Inferior parietal cortex (tissue), 1 donor: Measurements from ENCODE around the gene VILL.

Experiments
- DNase-seq: peaks from one replicate; pipeline ENCODE4 v3.0.0-alpha.2; 2016; ENCODE audit errors: extremely low spot score

The VILL gene

DNA sequence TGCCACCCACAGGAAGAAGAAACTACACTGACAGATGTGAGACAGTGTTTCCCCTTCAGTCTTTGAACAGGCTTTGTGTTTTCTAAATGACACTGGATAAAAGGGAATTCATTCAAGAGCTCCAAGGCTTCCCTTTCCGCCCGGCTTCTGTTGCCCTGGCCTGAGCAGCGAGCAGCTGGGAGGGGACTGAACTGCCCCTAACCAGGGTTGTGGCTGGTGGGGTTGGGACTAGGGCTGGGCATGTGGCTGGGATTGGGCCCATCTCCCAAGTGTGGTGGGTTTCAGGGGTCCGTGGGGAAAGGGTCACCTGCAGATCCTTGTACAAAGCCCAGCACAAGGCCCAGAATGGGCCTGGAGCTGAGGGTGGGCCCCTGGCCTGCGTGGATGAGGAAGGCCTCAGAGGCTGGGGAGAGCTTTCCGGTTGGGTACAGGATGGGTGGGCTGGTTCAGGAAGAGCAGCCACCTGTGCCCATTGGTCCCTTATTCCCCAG, 10.4 kb downstream of the VILL start:
- no peak for DNase-seq

DNA sequence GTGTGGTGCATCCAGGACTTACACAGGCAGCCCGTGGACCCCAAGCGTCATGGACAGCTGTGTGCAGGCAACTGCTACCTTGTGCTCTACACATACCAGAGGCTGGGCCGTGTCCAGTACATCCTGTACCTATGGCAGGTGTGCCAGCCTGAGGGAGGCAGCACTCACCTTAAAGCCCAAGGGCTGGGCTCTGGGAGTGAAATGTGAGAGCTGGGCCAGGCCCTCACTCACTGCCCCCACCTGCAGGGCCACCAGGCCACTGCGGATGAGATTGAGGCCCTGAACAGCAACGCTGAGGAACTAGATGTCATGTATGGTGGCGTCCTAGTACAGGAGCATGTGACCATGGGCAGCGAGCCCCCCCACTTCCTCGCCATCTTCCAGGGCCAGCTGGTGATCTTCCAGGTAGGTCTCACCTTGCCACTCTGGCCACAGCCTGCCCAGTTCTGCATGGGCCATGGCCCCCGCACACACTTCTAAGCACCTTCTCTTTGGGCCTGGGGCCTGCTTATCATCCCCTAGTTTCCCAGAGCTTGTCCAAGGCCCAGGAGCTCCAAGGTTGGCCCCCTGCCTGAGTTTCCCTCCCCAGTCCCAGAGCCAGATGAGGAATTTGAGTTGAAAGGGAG, 11.0 kb downstream of the VILL start:
- no peak for DNase-seq

DNA sequence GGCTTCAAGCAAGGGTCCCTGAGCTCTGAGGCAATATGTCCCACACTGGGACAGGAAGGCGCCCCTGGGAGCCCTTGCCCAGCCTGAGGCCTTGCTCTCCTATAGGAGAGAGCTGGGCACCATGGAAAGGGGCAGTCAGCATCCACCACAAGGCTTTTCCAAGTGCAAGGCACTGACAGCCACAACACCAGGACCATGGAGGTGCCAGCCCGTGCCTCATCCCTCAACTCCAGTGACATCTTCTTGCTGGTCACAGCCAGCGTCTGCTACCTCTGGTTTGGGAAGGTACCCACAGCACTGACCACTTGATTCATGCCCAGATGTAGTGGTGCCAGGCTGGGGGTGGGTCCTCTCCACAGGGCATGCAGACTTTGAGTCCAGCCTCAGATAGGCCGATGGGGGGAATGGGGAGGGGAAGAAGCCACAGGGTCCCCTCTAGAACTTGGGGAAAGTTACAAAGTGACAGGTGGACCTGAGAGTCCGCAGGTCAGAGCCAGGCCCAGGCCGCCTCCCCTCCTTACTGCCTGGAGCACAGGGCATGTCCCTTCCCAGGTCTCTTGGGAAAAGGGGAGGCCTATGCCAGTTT, 11.8 kb downstream of the VILL start:
- no peak for DNase-seq

DNA sequence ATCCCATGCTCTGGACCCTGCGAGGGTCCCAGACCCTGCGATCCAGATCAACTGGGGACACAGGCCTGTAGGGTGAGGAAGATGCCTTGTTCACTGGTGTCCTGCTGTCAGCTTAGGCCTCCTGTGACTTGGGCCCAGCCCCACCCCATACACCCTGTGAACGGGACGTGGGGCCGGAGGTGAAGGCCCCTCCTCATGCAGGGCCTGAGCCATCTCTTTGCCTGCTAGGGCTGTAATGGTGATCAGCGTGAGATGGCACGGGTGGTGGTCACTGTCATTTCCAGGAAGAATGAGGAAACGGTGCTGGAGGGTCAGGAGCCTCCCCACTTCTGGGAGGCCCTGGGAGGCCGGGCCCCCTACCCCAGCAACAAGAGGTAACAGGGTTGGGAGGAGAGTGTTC, 12.4 kb downstream of the VILL start:
- no peak for DNase-seq

DNA sequence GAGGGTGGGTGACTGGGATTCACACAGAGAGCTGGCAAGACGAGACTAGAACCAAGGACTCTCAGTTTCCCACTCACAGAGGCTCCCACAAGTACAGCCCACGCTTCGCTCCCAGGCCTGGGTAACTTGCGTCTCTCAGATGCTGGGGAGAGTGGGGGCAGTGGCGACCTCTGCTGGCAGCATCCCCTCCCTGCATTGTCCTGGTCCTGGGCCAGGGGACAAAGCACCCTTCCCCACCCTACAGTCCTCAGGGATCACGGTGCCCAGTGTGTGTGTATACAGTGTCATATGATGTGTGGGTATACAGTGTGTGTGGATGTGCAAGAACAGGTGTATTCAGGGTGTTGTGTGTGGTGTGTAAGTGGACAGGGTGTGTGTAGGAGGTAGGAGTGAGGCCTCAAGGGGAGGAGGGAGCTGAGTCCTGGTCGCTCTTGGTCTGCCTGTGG, 12.8 kb downstream of the VILL start:
- peak; percentile 81 for DNase-seq

DNA sequence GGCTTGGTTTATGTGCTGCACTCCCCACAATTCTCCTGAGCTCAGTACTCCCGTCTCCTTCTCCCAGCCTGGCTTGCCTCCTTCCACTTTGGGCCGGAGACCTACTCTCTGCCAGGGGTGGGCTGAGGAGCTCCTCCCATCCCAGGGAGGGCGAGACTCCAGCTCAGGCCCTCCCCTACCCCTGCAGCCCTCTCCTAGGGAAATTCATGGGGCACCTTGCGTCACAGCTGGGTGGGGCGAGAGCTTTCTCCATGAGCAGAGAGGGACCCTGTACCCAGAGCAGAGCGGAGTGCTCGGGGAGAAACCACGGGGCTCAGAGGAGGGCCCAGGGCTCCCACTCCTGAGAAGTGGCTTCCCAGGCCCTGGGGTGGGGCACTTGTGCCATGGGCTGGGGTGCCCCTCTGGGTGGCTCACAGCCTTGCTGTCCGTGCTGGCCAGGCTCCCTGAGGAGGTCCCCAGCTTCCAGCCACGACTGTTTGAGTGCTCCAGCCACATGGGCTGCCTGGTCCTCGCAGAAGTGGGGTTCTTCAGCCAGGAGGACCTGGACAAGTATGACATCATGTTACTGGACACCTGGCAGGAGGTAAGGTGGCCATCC, 13.3 kb downstream of the VILL start:
- no peak for DNase-seq

DNA sequence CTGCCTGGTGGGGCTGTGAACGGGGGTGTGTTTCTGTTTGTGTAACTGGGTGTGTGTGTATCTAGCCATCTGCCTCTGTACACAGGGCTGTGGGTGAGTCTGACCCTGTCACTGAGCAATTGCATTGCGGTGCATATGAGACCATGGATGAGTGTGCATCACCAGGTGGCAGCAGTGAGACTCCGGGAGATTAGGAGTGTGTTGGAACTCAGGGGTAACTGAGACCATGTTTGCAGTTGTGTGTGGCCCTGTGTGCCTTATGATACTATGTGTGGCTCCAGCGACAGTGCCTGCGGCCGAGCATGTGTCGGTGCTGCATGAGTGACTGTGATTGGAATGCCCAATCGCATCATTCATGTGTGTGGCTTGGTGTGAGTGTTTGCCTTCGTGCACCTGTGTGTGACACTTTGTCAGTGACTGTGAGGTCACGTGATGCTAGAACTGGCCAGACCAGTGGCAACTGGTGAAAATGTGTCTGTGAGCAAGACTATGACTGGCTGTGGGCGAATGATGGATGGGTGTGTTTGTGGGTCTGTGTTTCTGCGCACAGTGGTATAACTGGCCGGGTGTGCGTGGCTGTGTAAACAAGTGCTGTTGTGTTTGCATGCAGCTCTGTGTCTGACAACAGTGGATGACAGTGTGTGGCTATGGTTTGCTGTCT, 14.0 kb downstream of the VILL start:
- DNase-seq: peak; percentile 87

DNA sequence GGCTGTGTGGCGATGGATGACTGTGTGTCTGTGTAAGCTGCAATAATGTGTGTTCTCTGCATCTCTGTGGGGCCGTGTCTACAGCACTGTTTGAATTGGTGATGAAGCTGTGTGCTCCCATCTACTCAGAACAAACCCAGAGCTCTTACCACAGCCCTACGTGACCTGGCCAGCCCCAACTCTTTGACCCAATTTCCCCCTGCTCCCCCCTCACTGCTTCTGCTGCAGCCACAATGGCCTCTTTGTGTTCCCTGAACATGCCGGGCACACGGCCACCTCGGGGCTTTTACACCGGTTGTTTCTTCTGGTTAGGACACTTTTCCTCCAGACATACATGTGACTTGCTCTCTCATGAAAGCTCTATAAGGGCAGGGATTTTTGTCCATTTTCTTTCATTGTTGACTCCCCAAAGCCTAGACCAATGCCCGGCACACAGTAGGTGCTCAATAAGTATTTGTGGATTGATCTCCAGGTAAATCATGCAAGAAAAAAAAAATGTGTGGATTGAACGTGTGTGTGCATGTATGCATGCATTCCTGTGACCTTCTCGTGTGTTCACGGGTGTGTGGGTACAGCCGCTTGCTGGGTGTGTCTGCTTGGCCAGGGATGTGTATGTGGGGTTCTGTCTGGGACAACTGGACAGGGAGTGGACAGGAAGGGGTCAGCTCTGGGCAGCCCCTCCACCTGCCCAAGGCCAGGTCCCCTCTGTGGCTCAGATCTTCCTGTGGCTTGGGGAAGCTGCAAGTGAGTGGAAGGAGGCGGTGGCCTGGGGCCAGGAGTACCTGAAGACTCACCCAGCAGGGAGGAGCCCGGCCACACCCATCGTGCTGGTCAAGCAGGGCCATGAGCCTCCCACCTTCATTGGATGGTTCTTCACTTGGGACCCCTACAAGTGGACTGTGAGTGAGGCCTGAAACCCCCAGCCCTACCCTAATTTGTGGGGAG, 14.8 kb downstream of the VILL start:
- peak; percentile 86 for DNase-seq

DNA sequence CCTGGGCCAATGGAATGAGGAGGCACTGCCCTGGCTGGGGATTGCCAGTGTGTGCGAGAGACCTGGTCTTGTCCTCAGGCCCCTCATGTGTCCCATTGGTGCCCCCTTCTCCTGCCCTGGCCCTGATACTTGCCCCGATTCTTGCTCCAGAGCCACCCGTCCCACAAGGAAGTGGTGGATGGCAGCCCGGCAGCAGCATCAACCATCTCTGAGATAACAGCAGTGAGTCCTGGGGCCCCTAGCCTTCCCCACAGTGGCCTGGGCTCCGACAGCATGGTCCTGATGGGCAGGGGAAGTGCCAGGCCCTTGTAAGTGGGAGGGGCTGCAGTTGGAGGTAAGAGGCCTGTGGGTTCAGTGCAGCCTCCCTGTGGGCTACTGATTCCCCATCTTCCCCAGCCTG, 15.4 kb downstream of the VILL start:
- DNase-seq: no peak

DNA sequence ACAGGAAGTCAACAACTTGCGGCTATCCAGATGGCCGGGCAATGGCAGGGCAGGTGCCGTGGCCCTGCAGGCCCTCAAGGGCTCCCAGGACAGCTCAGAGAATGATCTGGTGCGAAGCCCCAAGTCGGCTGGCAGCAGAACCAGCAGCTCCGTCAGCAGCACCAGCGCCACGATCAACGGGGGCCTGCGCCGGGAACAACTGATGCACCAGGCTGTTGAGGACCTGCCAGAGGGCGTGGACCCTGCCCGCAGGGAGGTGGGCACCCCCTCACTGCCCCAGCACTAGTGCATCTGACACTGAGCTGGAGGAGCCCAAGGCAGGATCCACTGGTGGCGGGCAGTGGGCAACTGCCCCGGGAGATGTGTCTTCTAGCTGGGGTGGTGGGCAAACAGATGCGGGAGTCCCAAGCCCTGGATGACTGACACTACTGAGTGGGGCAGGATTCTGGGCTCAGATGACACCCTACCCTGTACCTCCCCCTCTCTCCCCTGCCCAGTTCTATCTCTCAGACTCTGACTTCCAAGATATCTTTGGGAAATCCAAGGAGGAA, 15.9 kb downstream of the VILL start:
- no peak for DNase-seq

DNA sequence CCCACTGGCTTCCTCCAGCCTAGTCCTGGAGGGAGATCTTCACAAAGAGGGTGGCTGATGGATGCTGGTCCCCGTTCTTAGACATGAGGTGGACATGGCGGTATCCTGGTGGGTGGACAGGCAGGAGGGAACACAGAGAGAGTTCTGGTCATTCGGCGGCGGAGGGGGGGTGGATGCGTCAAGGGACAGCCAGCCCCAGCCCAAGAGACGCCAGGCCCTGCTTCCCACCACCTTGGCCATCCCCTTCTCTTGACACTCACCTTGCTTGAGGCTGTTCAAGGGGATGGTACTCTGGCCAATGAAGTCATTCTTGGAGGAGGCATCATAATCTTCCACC, 17.1 kb downstream of the VILL start:
- DNase-seq: no peak

DNA sequence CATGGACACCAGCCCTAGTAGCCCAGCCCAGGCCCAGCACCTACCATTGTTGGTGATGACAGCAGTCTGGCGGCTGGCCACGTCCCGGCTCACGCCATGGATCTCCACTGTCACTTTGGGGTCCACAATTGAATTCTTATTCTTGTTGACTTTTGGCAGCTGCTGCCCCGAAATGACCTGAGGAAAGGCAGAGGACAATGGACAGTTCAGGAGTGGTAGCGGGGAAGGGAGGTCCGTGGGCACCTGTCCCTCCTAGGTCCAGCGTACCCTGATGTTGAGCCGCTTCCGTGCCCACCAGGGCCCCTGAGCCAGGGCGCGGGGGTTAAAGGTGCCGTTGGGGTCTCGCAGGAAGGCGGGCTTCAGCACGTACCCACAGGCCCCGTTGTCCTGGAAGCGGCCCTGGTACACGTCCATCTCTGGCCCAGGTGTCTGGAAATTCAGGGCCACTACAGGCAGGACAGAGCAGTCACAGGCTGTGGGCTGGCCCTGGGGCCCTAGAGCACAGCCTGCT, 17.7 kb downstream of the VILL start:
- DNase-seq: no peak

DNA sequence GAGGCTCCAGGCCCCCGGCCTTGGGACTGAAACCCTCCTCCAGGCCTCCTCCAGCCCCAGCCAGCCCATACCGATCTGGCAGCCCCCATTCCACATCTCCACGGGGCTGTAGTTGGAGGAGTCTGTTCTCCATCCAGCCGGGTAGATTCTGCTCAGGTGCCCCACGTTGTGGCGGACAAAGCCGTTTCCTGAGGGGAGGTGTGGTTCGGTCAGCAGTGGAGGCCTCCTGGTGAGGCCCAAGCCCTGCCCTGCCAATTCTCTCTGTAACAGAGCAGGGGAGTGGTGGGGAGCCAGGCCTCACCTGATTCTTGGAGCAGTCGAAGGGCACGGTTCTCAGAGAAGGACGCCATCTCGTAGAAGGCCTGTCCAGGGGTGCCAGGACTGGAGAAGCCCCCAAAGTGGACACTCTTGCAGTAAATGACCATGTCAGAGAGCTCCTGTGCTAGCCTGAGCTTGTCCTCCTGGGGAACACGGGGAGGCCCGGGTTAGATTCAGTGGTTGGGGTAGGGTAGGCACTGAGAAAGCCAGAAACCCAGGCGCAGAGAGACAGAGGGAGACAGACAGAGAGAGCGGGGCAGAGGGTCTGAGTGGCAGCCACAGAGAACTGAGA, 18.5 kb downstream of the VILL start:
- no peak for DNase-seq

DNA sequence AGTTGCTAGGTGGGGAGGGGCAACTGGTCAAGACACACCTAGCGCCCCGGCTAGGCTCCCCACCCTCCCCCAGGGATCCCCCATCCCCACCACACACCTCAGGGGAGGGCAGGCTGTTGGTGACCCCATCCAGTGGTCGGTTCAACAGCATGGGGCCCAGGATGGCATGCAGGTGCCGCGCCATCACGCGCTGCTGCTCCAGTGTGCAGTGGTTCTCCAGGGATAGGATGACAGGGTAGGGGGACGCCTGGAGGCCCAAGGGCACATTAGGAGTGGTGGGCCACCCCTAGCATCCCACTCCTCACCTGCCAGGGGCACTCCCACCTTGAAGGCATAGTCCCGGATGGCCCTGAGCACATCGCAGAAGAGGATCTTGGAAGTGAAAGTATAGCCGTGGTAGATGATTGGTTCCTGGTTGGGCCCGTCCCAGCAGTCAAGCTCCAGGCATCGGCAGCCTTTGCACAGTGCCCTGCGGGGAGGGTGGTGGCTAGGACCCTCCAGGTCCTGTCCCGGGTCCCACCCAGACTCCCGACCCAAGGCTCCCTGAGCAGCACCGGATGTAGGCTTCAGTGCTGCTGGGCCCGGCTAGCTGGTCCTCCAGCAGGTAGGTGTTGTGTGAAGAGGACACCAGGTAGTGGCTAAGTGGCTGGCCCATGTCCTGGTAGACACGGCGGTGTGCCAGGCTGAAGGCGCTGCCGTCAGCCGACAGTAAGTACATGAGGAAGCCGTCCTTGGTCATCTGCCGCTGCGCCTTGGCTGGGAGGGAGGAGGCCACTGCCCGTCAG, 19.4 kb downstream of the VILL start:
- no peak for DNase-seq

DNA sequence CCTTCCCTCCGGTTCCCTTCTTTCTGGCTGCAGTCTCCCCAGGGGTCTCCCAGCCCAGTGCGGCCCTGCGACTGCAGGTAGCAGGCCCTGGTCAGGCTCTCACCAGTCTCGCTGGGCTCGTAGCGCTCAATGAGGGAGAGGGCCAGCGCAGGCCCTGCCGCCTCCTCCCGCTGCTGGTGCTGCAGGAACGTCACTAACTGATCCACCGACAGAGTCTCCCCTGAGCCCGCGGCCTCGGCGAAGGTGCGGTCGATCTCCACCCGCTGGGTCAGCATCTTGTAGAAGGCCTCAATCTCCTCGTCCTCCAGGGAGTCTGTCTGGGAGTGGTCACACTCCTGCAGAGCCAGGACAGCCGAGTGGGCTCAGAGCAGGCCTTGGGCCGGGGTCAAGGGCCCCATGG, 20.5 kb downstream of the VILL start:
- DNase-seq: no peak

DNA sequence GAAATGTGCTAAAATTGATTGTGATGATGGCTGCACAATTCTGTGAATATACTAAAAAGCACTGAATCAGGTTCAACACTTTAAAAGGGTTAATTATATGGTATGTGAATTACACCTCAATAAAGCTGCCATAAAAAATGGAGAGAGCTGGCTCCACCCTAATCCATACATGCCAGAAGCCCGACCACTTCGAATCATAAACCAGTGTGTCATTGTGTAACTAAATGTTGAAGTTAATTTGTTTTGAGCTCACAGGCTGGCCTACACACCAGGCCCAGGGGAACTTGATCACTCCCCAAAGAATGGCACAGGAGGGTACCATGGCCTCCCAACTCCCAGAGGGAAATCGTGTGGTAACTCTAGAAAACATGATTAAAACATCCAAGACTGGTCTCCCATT, 24.9 kb downstream of the VILL start:
- DNase-seq: no peak

DNA sequence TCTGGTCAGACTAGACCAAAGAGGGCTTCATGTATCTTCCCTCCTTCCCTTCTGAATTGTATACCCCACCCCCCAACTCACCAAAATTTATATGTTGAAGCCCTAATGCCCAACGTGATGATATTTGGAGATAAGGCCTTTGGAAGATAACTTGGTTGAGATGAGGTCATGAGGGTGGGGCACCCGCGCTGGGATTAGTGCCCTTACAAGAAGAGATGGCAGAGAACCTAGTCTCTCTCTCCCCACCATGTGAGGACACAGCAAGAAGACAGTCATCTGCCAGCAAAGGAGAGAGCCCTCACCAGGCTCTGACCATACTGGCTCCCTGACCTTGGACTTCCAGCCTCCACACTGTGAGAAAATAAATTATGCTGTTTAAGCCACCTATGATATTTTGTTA, 25.4 kb downstream of the VILL start:
- DNase-seq: no peak

DNA sequence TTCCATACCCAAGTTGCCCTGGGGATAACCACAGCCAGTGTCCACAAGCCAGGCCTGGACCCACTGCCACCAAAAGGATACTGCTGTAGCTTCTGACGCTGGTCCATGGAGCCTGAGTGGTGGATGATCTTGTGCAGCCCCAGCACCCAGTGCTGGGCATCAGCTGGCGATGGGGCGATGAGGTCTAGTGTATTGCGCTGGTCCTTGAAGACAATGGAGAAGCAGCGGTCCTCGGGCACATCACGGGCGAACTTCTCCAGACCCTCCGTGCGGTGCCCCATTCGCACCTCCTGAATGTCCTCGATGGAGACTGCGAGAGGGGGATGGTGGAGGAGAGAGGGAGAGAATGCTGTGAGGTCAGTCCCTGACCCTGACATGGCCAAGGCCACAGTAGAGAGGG, 25.8 kb downstream of the VILL start:
- no peak for DNase-seq

DNA sequence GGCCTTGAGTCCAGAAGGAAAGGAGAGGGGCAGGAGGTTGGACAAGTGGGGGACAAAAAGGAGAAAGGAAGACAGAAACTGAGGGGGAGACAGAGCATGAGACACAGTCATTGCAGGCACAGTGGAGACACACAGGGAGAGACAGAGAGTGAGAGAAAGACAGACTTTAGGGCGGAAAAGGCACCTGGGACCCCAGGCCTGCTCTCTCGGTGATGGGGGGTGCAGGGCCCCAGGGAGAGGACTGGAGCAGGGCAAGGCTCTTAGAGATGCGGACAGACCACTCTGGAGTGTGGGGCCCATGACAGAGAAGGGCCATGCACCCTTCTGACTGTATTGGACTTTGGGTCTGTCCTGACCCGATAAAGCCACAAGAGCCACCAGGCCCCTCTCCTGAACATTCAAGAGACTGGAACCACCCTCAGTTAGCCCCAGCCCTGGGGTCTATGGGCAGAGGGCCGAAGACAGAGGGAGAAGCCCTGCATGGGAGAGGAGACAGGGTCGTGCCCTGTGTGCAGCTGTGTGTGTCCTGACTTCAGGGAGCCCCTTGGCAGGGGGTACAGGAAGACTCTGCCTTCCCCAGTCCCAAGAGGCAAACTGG, 26.4 kb downstream of the VILL start:
- DNase-seq: no peak
